T-helper 2 cell treated with Interferon-gamma antibody and Interleukin-4, amounts not matched to agents 5 μg/mL and 100 μg/mL, for 36 hours (primary cell): Measurements from ENCODE around the gene GTF2IRD1.
"Not testable (repeated sequence)": the region's sequence is repeated elsewhere in the genome, so short reads cannot be mapped to it uniquely, and the experiment has no call there.

ENCODE experiments used
- DNase-seq: peaks from one replicate; pipeline ENCODE4 v3.0.0; 2021; ENCODE audit warnings: low spot score
- H3K27ac Mint-ChIP-seq: one replicate; pipeline ENCODE4 v1.8.0; 2021; ENCODE audit warnings: mild to moderate bottlenecking, mixed read lengths
- H3K27me3 Mint-ChIP-seq: one replicate; pipeline ENCODE4 v1.8.0; 2021; ENCODE audit warnings: low read depth, mixed read lengths
- H3K36me3 Mint-ChIP-seq: one replicate; pipeline ENCODE4 v1.8.0; 2021; ENCODE audit warnings: low read depth, mixed read lengths
- H3K4me1 Mint-ChIP-seq: one replicate; pipeline ENCODE4 v1.8.0; 2021; ENCODE audit warnings: low read depth, mixed read lengths
- H3K4me3 Mint-ChIP-seq: one replicate; pipeline ENCODE4 v1.8.0; 2022; ENCODE audit warnings: mild to moderate bottlenecking, moderate library complexity, mixed read lengths
- H3K9me3 Mint-ChIP-seq: one replicate; pipeline ENCODE4 v1.8.0; 2021; ENCODE audit warnings: mixed read lengths

Gene GTF2IRD1

DNA sequence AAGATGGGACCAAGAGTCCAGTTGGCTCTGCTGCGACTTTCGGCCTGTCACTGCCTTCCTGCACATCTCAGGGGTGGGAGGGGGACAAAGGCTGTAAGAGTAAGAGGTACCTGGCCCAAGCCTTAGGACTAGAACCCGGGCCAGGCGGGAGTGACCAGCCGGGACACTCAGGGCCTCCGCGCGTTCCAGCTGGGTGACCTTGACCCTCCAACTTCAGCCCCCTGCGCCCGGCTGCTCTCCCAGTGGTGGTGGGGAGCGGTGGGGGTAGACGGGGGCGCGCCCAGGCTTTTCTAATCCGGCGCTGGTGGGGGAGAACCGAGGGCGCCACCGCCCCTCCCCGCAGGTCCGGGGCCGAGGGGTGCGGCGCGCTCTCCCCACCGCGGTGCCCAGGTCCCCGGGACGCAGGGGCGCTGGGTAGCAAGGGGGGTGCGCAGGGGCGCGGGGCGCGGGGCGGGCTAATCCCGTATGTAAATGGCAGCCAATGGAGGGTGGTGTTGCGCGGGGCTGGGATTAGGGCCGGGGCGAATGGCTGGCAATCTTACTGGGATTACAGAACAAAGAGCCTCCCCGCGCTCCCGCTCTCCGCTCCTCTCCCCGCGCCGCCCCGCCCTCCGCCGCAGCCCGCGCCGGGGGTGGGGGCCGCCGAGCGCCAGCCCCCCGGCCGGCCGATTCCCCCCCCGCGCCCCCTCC, at the start of gene GTF2IRD1:
GTF2IRD1 (plus strand) TSS at position 585 of the 690 bp plus-strand sequence. CDS start 54,175 bp downstream, outside the sequence.
- Mint-ChIP-seq H3K4me1 (peaks cover 12% of the 10 kb centered on the region), H3K27me3 (peaks cover 25% of the 10 kb centered on the region), H3K36me3 (no peaks in the 10 kb centered on the region), H3K9me3 (no peaks in the 10 kb centered on the region), H3K27ac (peak within 1 kb of the TSS; percentile 79), H3K4me3 (peak within 1 kb of the TSS; percentile 75)
- DNase-seq: peak; percentile 30

- Mint-ChIP-seq H3K27me3 (no peaks in the 10 kb centered on the region), H3K4me3 (no peak overlapping the region), H3K27ac (no peak overlapping the region), H3K36me3 (no peaks in the 10 kb centered on the region), H3K4me1 (peaks cover 2% of the 10 kb centered on the region), H3K9me3 (no peaks in the 10 kb centered on the region)
- no peak for DNase-seq
These were observed 49.4 kb upstream of the GTF2IRD1 start for GRCh38 chr7:74404388-74404700.

GRCh38 chr7:74404741-74405140, 49.0 kb upstream of the GTF2IRD1 start:
- Mint-ChIP-seq H3K9me3 (no peaks in the 10 kb centered on the region), H3K4me3 (no peak overlapping the region)

DNA sequence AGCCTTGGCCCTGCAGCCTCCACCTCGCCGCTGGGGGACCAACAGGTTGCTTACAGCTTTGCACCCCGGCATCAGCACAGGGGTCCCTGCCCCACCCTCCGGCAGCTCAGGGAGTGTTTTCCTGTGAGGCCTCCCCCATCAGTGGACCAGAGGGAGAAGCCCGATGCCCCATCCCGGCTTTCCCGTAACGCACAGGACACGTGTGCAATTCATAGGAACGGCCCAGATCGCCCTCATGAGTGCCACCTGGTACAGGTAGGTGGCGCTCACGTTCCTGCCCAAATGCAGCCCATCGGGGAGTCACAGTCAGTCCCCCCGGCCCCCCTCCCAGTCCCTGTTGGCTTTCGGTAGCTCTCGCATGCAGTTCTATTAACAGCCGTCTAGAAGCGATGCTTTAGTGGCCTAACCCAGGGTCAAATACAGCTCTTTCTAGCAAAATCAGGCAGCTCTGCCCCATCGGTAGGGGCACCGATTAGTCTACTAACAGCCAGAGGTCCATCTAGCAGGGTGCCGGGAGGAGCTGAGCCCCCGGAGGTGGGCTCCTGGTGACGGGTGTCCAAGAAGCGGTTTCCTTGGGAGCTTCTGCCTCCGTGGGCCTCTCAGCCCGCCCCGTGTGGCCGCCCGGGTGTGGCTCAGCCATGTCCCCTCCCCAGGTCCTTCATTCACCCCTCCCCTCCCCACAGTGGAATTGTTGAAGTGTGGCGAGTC, 48.4 kb upstream of the GTF2IRD1 start:
- H3K4me1 Mint-ChIP-seq: peaks cover 2% of the 10 kb centered on the region
- no peaks in the 10 kb centered on the region for H3K36me3 Mint-ChIP-seq
- no peaks in the 10 kb centered on the region for H3K9me3 Mint-ChIP-seq
- no peak overlapping the region for H3K27ac Mint-ChIP-seq
- no peak overlapping the region for H3K4me3 Mint-ChIP-seq
- no peak for DNase-seq
- no peaks in the 10 kb centered on the region for H3K27me3 Mint-ChIP-seq

More at GRCh38 chr7:74404741-74405140, 49.0 kb upstream of the GTF2IRD1 start:
- Mint-ChIP-seq H3K27me3 (no peaks in the 10 kb centered on the region), H3K27ac (no peak overlapping the region), H3K36me3 (no peaks in the 10 kb centered on the region), H3K4me1 (peaks cover 2% of the 10 kb centered on the region)
- DNase-seq: no peak

DNA sequence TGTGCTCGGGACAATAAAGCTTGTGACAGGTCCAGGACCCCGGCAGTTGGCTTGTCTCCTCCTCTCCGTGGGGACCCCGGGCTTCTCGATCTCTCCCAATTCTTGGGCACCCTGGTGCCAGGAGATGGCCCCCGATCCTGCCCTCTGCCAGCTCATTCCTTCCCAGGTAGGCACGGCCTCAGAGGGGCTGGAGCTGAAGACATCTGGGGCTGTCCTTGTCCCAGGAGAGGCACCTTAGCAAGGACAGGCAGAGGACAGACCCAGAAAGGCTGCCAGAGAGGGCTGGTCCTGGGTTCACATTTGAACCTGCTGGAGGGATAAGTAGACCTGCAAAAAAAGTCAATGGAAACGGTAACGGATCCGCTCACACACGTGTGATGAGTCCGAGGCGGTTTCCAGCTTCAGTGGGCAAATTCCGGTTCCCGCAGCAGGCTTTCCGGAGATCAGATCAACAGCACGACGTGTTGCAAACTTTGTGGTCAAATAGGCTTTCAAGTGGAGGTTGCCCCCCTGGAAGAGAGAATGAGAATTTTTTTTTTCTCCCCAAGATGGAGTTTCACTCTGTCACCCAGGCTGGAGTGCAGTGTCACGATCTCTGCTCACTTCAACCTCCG, 47.7 kb upstream of the GTF2IRD1 start:
- Mint-ChIP-seq H3K4me3 (no peak overlapping the region), H3K27ac (no peak overlapping the region), H3K36me3 (no peaks in the 10 kb centered on the region), H3K4me1 (peaks cover 2% of the 10 kb centered on the region), H3K27me3 (peaks cover 2% of the 10 kb centered on the region), H3K9me3 (no peaks in the 10 kb centered on the region)
- DNase-seq: no peak

- Mint-ChIP-seq H3K27ac (no peak overlapping the region), H3K27me3 (peaks cover 2% of the 10 kb centered on the region), H3K36me3 (no peaks in the 10 kb centered on the region), H3K9me3 (no peaks in the 10 kb centered on the region), H3K4me3 (no peak overlapping the region), H3K4me1 (no peaks in the 10 kb centered on the region)
- DNase-seq: no peak
These were observed 45.7 kb upstream of the GTF2IRD1 start for GRCh38 chr7:74407958-74408357.

GRCh38 chr7:74409571-74409970, 44.1 kb upstream of the GTF2IRD1 start:
- Mint-ChIP-seq H3K27me3 (peaks cover 2% of the 10 kb centered on the region), H3K4me1 (no peaks in the 10 kb centered on the region), H3K4me3 (no peak overlapping the region), H3K9me3 (no peaks in the 10 kb centered on the region), H3K36me3 (no peaks in the 10 kb centered on the region), H3K27ac (no peak overlapping the region)
- DNase-seq: no peak

- Mint-ChIP-seq H3K27ac (no peak overlapping the region), H3K4me1 (no peaks in the 10 kb centered on the region), H3K9me3 (no peaks in the 10 kb centered on the region), H3K27me3 (peaks cover 2% of the 10 kb centered on the region), H3K4me3 (no peak overlapping the region), H3K36me3 (no peaks in the 10 kb centered on the region)
- no peak for DNase-seq
These were observed 42.9 kb upstream of the GTF2IRD1 start for GRCh38 chr7:74410772-74411171.

- H3K4me1 Mint-ChIP-seq, DNase-seq, H3K27ac Mint-ChIP-seq, H3K4me3 Mint-ChIP-seq, H3K36me3 Mint-ChIP-seq, H3K27me3 Mint-ChIP-seq, H3K9me3 Mint-ChIP-seq: not testable (repeated sequence)
These were observed 42.1 kb upstream of the GTF2IRD1 start for GRCh38 chr7:74411571-74411970.

- Mint-ChIP-seq H3K36me3 (no peaks in the 10 kb centered on the region), H3K27me3 (peaks cover 2% of the 10 kb centered on the region), H3K4me3 (no peak overlapping the region), H3K9me3 (no peaks in the 10 kb centered on the region), H3K4me1 (no peaks in the 10 kb centered on the region), H3K27ac (no peak overlapping the region)
- no peak for DNase-seq
These were observed 41.6 kb upstream of the GTF2IRD1 start for GRCh38 chr7:74412056-74412455.

- Mint-ChIP-seq H3K4me1 (no peaks in the 10 kb centered on the region), H3K4me3 (no peak overlapping the region), H3K9me3 (no peaks in the 10 kb centered on the region), H3K36me3 (no peaks in the 10 kb centered on the region), H3K27ac (no peak overlapping the region), H3K27me3 (peaks cover 2% of the 10 kb centered on the region)
- DNase-seq: no peak
These were observed 41.1 kb upstream of the GTF2IRD1 start for GRCh38 chr7:74412603-74413002.

- not testable (repeated sequence) for H3K4me1 Mint-ChIP-seq, H3K4me3 Mint-ChIP-seq, H3K36me3 Mint-ChIP-seq, H3K27me3 Mint-ChIP-seq, H3K9me3 Mint-ChIP-seq, H3K27ac Mint-ChIP-seq, DNase-seq
These were observed 38.9 kb upstream of the GTF2IRD1 start for GRCh38 chr7:74414595-74415333.

DNA sequence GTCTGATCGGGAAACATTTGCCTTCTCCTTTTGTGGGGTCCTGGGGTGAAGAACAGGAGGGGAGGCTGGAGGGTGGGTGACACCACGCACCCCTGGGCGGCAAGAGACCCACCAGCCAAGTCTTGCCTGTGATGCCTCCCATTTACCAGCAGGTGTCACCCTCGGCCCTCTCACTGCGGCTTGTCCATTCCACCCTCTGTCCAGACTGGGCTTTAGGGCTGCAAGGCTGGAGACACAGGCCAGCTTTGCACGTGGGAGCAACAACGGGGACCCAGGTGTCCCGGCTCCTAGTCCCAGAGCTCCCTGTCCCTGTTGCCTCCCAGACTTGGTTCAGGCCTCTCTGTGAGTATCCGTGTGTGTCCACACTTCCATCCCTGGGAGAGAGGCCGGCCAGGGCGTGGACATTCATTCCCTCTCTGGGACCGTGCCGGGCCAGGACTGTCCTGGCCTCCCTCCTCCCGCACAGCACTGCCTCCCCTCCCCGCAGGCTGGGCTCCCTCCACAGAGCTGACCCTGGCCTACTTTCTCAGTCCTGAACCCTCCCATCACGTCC, 36.2 kb upstream of the GTF2IRD1 start:
- Mint-ChIP-seq H3K9me3 (no peaks in the 10 kb centered on the region), H3K36me3 (no peaks in the 10 kb centered on the region), H3K4me1 (no peaks in the 10 kb centered on the region), H3K27ac (no peak overlapping the region), H3K27me3 (no peaks in the 10 kb centered on the region), H3K4me3 (no peak overlapping the region)
- DNase-seq: peak; percentile 48

GRCh38 chr7:74418076-74418475, 35.6 kb upstream of the GTF2IRD1 start:
- Mint-ChIP-seq H3K36me3 (no peaks in the 10 kb centered on the region), H3K4me3 (no peak overlapping the region), H3K4me1 (no peaks in the 10 kb centered on the region), H3K27ac (no peak overlapping the region), H3K27me3 (no peaks in the 10 kb centered on the region), H3K9me3 (no peaks in the 10 kb centered on the region)
- no peak for DNase-seq
